Cardiac fibroblast (primary cell): ENCODE measurements around the gene TRAK1.

Experiments
- DNase-seq, 2 donors: peaks; one replicate each; pipeline versions ENCODE4 v3.0.0 to v3.0.0-alpha.2; 2010; ENCODE audit warnings: low read depth in 2 of 2
- H3K4me3 ChIP-seq, 2 donors: replicated peaks in 1 of 2; 1 replicate in 1 of 2; 2 replicates in 1 of 2; pipeline ENCODE4 v1.5.1; 2011; ENCODE audit warnings: low read depth in 2 of 2, low read length in 2 of 2, mild to moderate bottlenecking in 2 of 2, moderate library complexity in 1 of 2
- CTCF ChIP-seq: IDR thresholded peaks from one replicate; pipeline ENCODE4 v1.5.1; 2011; ENCODE audit warnings: low read depth, mild to moderate bottlenecking, low read length, inconsistent platforms

TRAK1 gene

GRCh38 chr3:42264399-42265058 is 173.4 kb downstream of the TRAK1 start:
- no peak for TF ChIP-seq CTCF
- H3K4me3 ChIP-seq: no peak overlapping the region
- peak; percentile 20 to 32 for DNase-seq

GRCh38 chr3:42265059-42265991 is 174.2 kb downstream of the TRAK1 start:
- TF ChIP-seq CTCF: no peak
- no peak for DNase-seq
- no peak overlapping the region for H3K4me3 ChIP-seq

- no peak within 1 kb of the TSS for H3K4me3 ChIP-seq
- no peak for DNase-seq
- no peak for TF ChIP-seq CTCF
These were observed 174.9 kb downstream of the TRAK1 start, which contains the start of gene CCK for GRCh38 chr3:42266085-42266484. TSS of gene CCK (minus strand) at chr3:42266185. CDS start at chr3:42263630, 2,555 bp downstream.

GRCh38 chr3:42267878-42268277 is 176.7 kb downstream of the TRAK1 start:
- no peak for TF ChIP-seq CTCF
- DNase-seq: no peak

GRCh38 chr3:42269647-42270046 is 178.5 kb downstream of the TRAK1 start:
- no peak overlapping the region for H3K4me3 ChIP-seq
- DNase-seq: no peak
- TF ChIP-seq CTCF: no peak

More at GRCh38 chr3:42267878-42268277, 176.7 kb downstream of the TRAK1 start:
- H3K4me3 ChIP-seq: no peak overlapping the region

- TF ChIP-seq CTCF: no peak
- H3K4me3 ChIP-seq: no peak overlapping the region
- DNase-seq: no peak
These were observed 179.4 kb downstream of the TRAK1 start for GRCh38 chr3:42270561-42270960.
